KMS-11 (cell line): ENCODE measurements around the gene CCDC117.
A peak's percentile ranks its signal among the peaks of the same experiment; 100 is the strongest.

Experiments used
- H2AFZ ChIP-seq: fragments of 200-600 bp; sonication (generic); 2 replicates; pipeline ENCODE4 v1.6.1; 2016; ENCODE audit warnings: antibody characterized with exemption, mixed run types, low read depth
- H3K27ac ChIP-seq: fragments of 200-600 bp; sonication (generic); 2 replicates; pipeline ENCODE4 v1.6.1; 2016; ENCODE audit warnings: mild to moderate bottlenecking, mixed run types
- H3K27me3 ChIP-seq: fragments of 200-600 bp; sonication (generic); 2 replicates; pipeline ENCODE4 v1.6.1; 2017; ENCODE audit warnings: mild to moderate bottlenecking, low read depth, mixed run types, moderate library complexity; ENCODE audit not compliant: insufficient read depth
- H3K36me3 ChIP-seq: fragments of 200-600 bp; sonication (generic); 2 replicates; pipeline ENCODE4 v1.6.1; 2017; ENCODE audit warnings: mild to moderate bottlenecking, mixed run types; ENCODE audit not compliant: insufficient read depth
- H3K4me1 ChIP-seq: fragments of 200-600 bp; sonication (generic); 2 replicates; pipeline ENCODE4 v1.6.1; 2016; ENCODE audit warnings: mild to moderate bottlenecking, low read depth, mixed run types; ENCODE audit not compliant: poor library complexity, severe bottlenecking
- H3K4me2 ChIP-seq: fragments of 200-600 bp; sonication (generic); 2 replicates; pipeline ENCODE4 v1.7.0; 2016; ENCODE audit warnings: mild to moderate bottlenecking, mixed run types
- H3K4me3 ChIP-seq: fragments of 200-600 bp; sonication (generic); IDR thresholded peaks from 2 replicates; pipeline ENCODE4 v1.6.1; 2017; ENCODE audit warnings: low read depth, low read length, mixed read lengths; ENCODE audit not compliant: insufficient read depth
- H3K79me2 ChIP-seq: fragments of 200-600 bp; sonication (generic); 2 replicates; pipeline ENCODE4 v1.6.1; 2016; ENCODE audit warnings: low read depth, mixed run types; ENCODE audit not compliant: insufficient read depth
- H3K9ac ChIP-seq: fragments of 200-600 bp; sonication (generic); 2 replicates; pipeline ENCODE4 v1.6.1; 2016; ENCODE audit warnings: mild to moderate bottlenecking, mixed run types
- H4K20me1 ChIP-seq: fragments of 200-600 bp; sonication (generic); 2 replicates; pipeline ENCODE4 v1.6.1; 2016; ENCODE audit warnings: mild to moderate bottlenecking, mixed run types; ENCODE audit not compliant: insufficient read depth
- CTCF ChIP-seq: fragments of 200-600 bp; sonication (generic); conservative IDR thresholded peaks from 2 replicates; pipeline ENCODE4 v1.6.1; 2017; ENCODE audit warnings: low read depth, mild to moderate bottlenecking, antibody characterized with exemption, low read length, moderate library complexity, mixed read lengths

CCDC117 gene

DNA sequence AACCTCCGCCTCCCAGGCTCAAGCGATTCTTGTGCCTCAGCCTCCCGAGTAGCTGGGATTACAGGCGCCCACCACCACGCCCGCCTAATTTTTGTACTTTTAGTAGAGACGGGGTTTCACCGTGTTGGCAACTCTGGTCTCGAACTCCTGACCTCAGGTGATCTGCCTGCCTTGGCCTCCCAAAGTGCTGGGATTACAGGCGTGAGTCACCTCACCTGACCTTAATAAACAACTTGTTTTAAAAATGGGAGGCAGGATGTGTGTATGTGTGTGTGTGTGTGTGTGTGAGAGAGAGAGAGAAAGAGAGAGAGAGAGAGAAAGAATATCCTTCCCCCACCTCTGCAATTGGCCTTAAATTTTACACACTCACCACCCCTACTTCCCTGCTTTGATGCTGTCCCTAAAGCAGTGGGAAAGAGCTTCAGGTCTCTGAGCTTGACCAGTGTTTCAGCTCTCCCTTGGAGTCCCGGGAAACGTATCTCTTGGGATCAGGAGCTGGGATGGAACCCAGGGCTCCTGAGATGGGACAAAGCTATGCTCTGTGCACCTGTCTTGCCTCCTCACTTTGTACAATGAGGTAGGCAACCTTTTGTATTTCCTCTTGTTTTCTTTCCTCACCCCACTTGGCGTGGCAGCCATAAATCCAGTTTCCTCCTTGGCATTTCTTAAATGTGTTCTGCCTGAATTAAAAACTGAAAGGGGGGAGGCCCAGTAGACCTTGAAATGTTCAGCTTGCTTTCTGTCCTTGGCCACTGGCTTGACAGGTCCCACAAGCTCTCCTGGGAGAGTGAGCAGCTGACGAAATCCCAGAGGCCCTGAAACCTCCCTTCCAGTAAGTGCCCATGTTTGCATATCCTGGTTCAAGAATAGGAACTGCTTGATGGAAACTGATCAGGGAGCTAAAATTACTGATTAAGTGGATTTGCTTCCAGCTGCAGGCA, 45.7 kb downstream of the CCDC117 start:
- Histone ChIP-seq H3K4me1 (peaks cover 100% of the 10 kb centered on the region), H3K27ac (peak overlapping the region; percentile 95), H3K79me2 (peaks cover 3% of the 10 kb centered on the region; the same call in 1 of the 2 replicates), H3K9ac (peak overlapping the region; percentile 41; the same call in 1 of the 2 replicates), H3K27me3 (no peaks in the 10 kb centered on the region), H4K20me1 (no peaks in the 10 kb centered on the region), H3K36me3 (no peaks in the 10 kb centered on the region), H3K4me3 (no peak overlapping the region), H2AFZ (no peak overlapping the region), H3K4me2 (peak overlapping the region; percentile 76)
- TF ChIP-seq CTCF = no peak

GRCh38 chr22:28819253-28820096, 47.0 kb downstream of the CCDC117 start:
- peaks cover 100% of the 10 kb centered on the region for H3K4me1 ChIP-seq
- no peak for TF ChIP-seq CTCF
- peak overlapping the region; percentile 41; the same call in 1 of the 2 replicates for H3K9ac ChIP-seq
- no peaks in the 10 kb centered on the region for H3K36me3 ChIP-seq
- H3K4me3 ChIP-seq = no peak overlapping the region
- H2AFZ ChIP-seq = no peak overlapping the region
- H3K27ac ChIP-seq = peak overlapping the region; percentile 95
- H3K79me2 ChIP-seq = peaks cover 3% of the 10 kb centered on the region; the same call in 1 of the 2 replicates
- H3K4me2 ChIP-seq = peak overlapping the region; percentile 76
- no peaks in the 10 kb centered on the region for H4K20me1 ChIP-seq
- no peaks in the 10 kb centered on the region for H3K27me3 ChIP-seq

DNA sequence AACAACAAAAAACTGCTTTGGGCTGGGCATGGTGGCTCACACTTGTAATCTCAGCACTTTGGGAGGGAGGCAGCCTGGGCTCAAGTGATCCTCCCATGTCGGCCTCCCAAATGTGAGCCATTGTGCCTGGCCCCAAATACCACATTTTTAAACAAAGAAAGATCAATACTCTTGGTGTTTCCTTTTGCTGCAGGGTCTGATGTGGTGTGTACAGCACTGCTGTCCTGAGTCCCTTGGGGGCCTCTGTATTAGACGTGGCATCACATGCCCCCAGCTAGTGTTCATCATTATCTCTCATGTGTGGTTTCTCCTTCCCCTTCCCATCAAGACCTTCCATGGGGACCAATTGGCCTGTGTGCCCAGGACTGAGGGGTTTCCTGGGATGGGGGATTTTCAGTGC, 48.4 kb downstream of the CCDC117 start:
- Histone ChIP-seq H3K79me2 (peaks cover 3% of the 10 kb centered on the region; the same call in 1 of the 2 replicates), H3K27ac (peak overlapping the region; percentile 95), H2AFZ (no peak overlapping the region), H3K4me3 (no peak overlapping the region), H4K20me1 (no peaks in the 10 kb centered on the region), H3K4me1 (peaks cover 100% of the 10 kb centered on the region), H3K4me2 (peak overlapping the region; percentile 96), H3K27me3 (no peaks in the 10 kb centered on the region), H3K9ac (peak overlapping the region; percentile 22; the same call in 1 of the 2 replicates), H3K36me3 (no peaks in the 10 kb centered on the region)
- no peak for TF ChIP-seq CTCF

GRCh38 chr22:28821452-28821851, 49.0 kb downstream of the CCDC117 start:
- Histone ChIP-seq H3K79me2 (peaks cover 3% of the 10 kb centered on the region; the same call in 1 of the 2 replicates), H3K4me3 (no peak overlapping the region), H3K4me1 (peaks cover 100% of the 10 kb centered on the region), H3K4me2 (peak overlapping the region; percentile 96), H3K27me3 (no peaks in the 10 kb centered on the region), H3K36me3 (no peaks in the 10 kb centered on the region), H3K9ac (peak overlapping the region; percentile 58; the same call in 1 of the 2 replicates), H3K27ac (peak overlapping the region; percentile 95), H2AFZ (no peak overlapping the region), H4K20me1 (no peaks in the 10 kb centered on the region)
- no peak for TF ChIP-seq CTCF
